Measurements from ENCODE around the gene MNX1.

Gene MNX1

GRCh38 chr7:156998988-156999957, 11.2 kb downstream of the MNX1 start:
- no peak for ATAC-seq (ENCODE audit: insufficient read depth, low read depth)

DNA sequence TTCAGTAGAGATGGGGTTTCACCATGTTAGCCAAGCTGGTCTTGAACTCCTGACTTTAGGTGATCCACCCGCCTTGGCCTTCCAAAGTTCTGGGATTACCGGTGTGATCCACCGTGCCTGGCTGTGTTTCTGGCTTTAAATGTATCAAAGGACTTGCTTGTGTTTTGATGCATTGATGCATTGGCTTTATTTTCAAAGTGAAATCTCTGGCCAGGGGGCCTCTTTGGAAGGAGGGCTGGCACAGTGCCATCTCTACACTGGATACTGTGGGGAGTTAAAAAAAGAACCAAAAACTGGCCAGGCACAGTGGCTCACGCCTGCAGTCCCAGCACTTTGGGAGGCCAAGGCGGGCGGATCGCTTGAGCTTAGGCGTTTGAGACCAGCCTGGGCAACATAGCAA, 16.0 kb downstream of the MNX1 start:
- Histone ChIP-seq H3K4me2 (ENCODE audit: insufficient read depth, low read length) (no peak overlapping the region), H3K9me3 (ENCODE audit: insufficient read depth, low read length, severe bottlenecking) (no peaks in the 10 kb centered on the region), H3K4me3 (ENCODE audit: low read depth in 1 of 2, low read length in 2 of 2) (no peak overlapping the region), H3K79me2 (ENCODE audit: insufficient read depth, low read length) (no peaks in the 10 kb centered on the region), H3K27me3 (ENCODE audit: insufficient read depth, low read length, poor library complexity) (no peaks in the 10 kb centered on the region), H3K36me3 (ENCODE audit: insufficient read depth, low read length) (no peaks in the 10 kb centered on the region), H3K4me1 (ENCODE audit: insufficient read depth, low read length) (no peaks in the 10 kb centered on the region), H4K20me1 (ENCODE audit: insufficient read depth, low read length) (no peaks in the 10 kb centered on the region), H3K9ac (ENCODE audit: low read depth, low read length) (no peak overlapping the region), H3K27ac (ENCODE audit: low read length) (no peak overlapping the region), H2AFZ (ENCODE audit: low read depth, low read length) (no peak overlapping the region)
- ATAC-seq (ENCODE audit: insufficient read depth, low read depth) (no peak), DNase-seq (no peak)
- no peak for TF ChIP-seq EZH2 (IDR thresholded peaks at IDR 0.05; ENCODE audit: borderline replicate concordance, low read depth, low read length, severe bottlenecking)
- TF ChIP-seq CTCF (IDR thresholded peaks at IDR 0.05; ENCODE audit: borderline replicate concordance, extremely low read depth, low read length, poor library complexity, severe bottlenecking): no peak

More at GRCh38 chr7:156998988-156999957, 11.2 kb downstream of the MNX1 start:
- no peak for TF ChIP-seq EZH2 (IDR thresholded peaks at IDR 0.05; ENCODE audit: borderline replicate concordance, low read depth, low read length, severe bottlenecking)
- no peak for TF ChIP-seq CTCF (IDR thresholded peaks at IDR 0.05; ENCODE audit: borderline replicate concordance, extremely low read depth, low read length, poor library complexity, severe bottlenecking)
- Histone ChIP-seq H4K20me1 (ENCODE audit: insufficient read depth, low read length) (no peaks in the 10 kb centered on the region), H3K27me3 (ENCODE audit: insufficient read depth, low read length, poor library complexity) (no peaks in the 10 kb centered on the region), H3K36me3 (ENCODE audit: insufficient read depth, low read length) (no peaks in the 10 kb centered on the region), H3K27ac (ENCODE audit: low read length) (no peak overlapping the region), H2AFZ (ENCODE audit: low read depth, low read length) (no peak overlapping the region), H3K4me2 (ENCODE audit: insufficient read depth, low read length) (no peak overlapping the region), H3K4me3 (ENCODE audit: low read depth in 1 of 2, low read length in 2 of 2) (no peak overlapping the region), H3K79me2 (ENCODE audit: insufficient read depth, low read length) (no peaks in the 10 kb centered on the region), H3K9me3 (ENCODE audit: insufficient read depth, low read length, severe bottlenecking) (no peaks in the 10 kb centered on the region), H3K9ac (ENCODE audit: low read depth, low read length) (no peak overlapping the region), H3K4me1 (ENCODE audit: insufficient read depth, low read length) (no peaks in the 10 kb centered on the region)
- DNase-seq: no peak

GRCh38 chr7:156993925-156994235, 16.6 kb downstream of the MNX1 start:
- Histone ChIP-seq H3K36me3 (ENCODE audit: insufficient read depth, low read length) (no peaks in the 10 kb centered on the region), H3K4me1 (ENCODE audit: insufficient read depth, low read length) (no peaks in the 10 kb centered on the region), H2AFZ (ENCODE audit: low read depth, low read length) (no peak overlapping the region), H3K27ac (ENCODE audit: low read length) (no peak overlapping the region), H3K27me3 (ENCODE audit: insufficient read depth, low read length, poor library complexity) (no peaks in the 10 kb centered on the region), H3K9me3 (ENCODE audit: insufficient read depth, low read length, severe bottlenecking) (no peaks in the 10 kb centered on the region), H4K20me1 (ENCODE audit: insufficient read depth, low read length) (no peaks in the 10 kb centered on the region), H3K9ac (ENCODE audit: low read depth, low read length) (no peak overlapping the region), H3K79me2 (ENCODE audit: insufficient read depth, low read length) (no peaks in the 10 kb centered on the region), H3K4me2 (ENCODE audit: insufficient read depth, low read length) (no peak overlapping the region), H3K4me3 (ENCODE audit: low read depth in 1 of 2, low read length in 2 of 2) (no peak overlapping the region)
- TF ChIP-seq CTCF (IDR thresholded peaks at IDR 0.05; ENCODE audit: borderline replicate concordance, extremely low read depth, low read length, poor library complexity, severe bottlenecking) (no peak), EZH2 (IDR thresholded peaks at IDR 0.05; ENCODE audit: borderline replicate concordance, low read depth, low read length, severe bottlenecking) (no peak)
- no peak for ATAC-seq (ENCODE audit: insufficient read depth, low read depth)
- no peak for DNase-seq

All from DND-41 (cell line).